ENCODE data around the gene PSMA2. TPM values are rescaled to one million over a fixed set of nuclear protein-coding genes. Genes with fewer than 3 reads are reported as not detected.

The PSMA2 gene
- total RNA-seq, 1 experiment from 2014 or later: 159 TPM

DNA sequence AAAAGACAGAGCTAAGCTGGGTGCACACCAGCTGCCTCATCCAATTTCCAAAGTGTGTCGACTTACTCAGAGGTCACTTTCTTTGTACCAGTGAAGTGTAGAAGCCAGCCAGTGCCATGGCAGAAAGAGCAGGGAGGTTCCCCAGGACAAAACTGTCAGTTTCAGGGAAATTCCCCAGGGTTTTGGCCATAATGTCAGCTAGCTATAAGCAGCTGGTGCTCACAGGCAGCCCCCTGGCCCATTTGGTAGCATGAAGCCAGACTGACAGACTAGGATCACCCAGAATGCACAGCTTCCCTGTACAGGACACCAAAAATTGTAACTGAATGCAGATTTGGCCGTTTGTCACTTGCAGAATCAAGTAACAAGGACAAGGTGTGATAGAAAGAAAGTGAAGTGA is 28.8 kb upstream of the PSMA2 start:
- Mint-ChIP-seq H3K9me3 (ENCODE audit: unreplicated experiment) (no peaks in the 10 kb centered on the region), H3K27me3 (ENCODE audit: insufficient read depth, unreplicated experiment) (peaks cover 13% of the 10 kb centered on the region), H3K27ac (ENCODE audit: unreplicated experiment) (no peak overlapping the region), H3K4me1 (ENCODE audit: low read depth, unreplicated experiment) (no peaks in the 10 kb centered on the region), H3K36me3 (ENCODE audit: insufficient read depth, unreplicated experiment) (no peaks in the 10 kb centered on the region), H3K4me3 (ENCODE audit: unreplicated experiment) (no peak overlapping the region)
- H3K4me3 ChIP-seq (ENCODE audit: low read depth, low read length): no peak overlapping the region
- H3K27me3 ChIP-seq (replicated peaks; ENCODE audit: control insufficient read depth, insufficient read depth, low read length): no peaks in the 10 kb centered on the region
- TF ChIP-seq CTCF (IDR thresholded peaks at IDR 0.05; ENCODE audit: insufficient read depth in 1 of 2, low read depth in 1 of 2, low read length in 1 of 2, severe bottlenecking in 1 of 2, unreplicated experiment in 1 of 2): no peak
- ChIA-PET POLR2A (no interaction called here), CTCF (no interaction called here)
- no TSS peak for BruUV-seq (replicated peaks)
- intact Hi-C loops (cut with micrococcal nuclease; ENCODE audit: unreplicated experiment): no loop called here
- no peak for DNase-seq
- H3K4me1 ChIP-seq: no peaks in the 10 kb centered on the region
- no peaks in the 10 kb centered on the region for H3K36me3 ChIP-seq (ENCODE audit: control insufficient read depth, insufficient read depth, low read length)
- peaks cover 6% of the 10 kb centered on the region; the same call in 1 of the 2 replicates for H3K9me3 ChIP-seq

DNA sequence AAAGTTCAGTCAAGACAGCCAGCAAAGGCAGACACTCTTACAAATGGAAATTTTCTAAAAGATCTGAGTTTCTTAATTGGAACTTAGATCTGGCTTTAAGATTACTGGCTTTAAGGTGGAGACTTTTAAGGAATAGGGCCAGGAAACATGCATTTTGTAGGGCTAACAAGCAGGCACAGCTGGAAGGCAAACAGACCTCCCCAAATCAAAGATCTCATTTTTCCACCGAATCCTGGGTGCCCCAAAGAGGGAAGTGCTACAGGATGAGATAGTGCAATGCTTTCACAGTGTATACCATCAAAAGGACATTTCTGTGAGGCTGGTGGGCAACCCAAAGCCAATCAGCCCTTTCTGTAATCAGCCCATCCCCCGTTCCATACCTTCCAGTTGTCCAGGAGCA is 27.6 kb upstream of the PSMA2 start:
- intact Hi-C loops (cut with micrococcal nuclease; ENCODE audit: unreplicated experiment): no loop called here
- Mint-ChIP-seq H3K27ac (ENCODE audit: unreplicated experiment) (no peak overlapping the region), H3K36me3 (ENCODE audit: insufficient read depth, unreplicated experiment) (no peaks in the 10 kb centered on the region), H3K4me3 (ENCODE audit: unreplicated experiment) (no peak overlapping the region), H3K27me3 (ENCODE audit: insufficient read depth, unreplicated experiment) (peaks cover 13% of the 10 kb centered on the region), H3K9me3 (ENCODE audit: unreplicated experiment) (no peaks in the 10 kb centered on the region), H3K4me1 (ENCODE audit: low read depth, unreplicated experiment) (no peaks in the 10 kb centered on the region)
- no peak for DNase-seq
- Histone ChIP-seq H3K4me3 (ENCODE audit: low read depth, low read length) (no peak overlapping the region), H3K36me3 (ENCODE audit: control insufficient read depth, insufficient read depth, low read length) (no peaks in the 10 kb centered on the region), H3K9me3 (peaks cover 6% of the 10 kb centered on the region; the same call in 1 of the 2 replicates), H3K27me3 (replicated peaks; ENCODE audit: control insufficient read depth, insufficient read depth, low read length) (no peaks in the 10 kb centered on the region), H3K4me1 (no peaks in the 10 kb centered on the region)
- CTCF ChIA-PET: no interaction called here
- POLR2A ChIA-PET: no interaction called here
- BruUV-seq (replicated peaks): no TSS peak
- TF ChIP-seq CTCF (IDR thresholded peaks at IDR 0.05; ENCODE audit: insufficient read depth in 1 of 2, low read depth in 1 of 2, low read length in 1 of 2, severe bottlenecking in 1 of 2, unreplicated experiment in 1 of 2): no peak

DNA sequence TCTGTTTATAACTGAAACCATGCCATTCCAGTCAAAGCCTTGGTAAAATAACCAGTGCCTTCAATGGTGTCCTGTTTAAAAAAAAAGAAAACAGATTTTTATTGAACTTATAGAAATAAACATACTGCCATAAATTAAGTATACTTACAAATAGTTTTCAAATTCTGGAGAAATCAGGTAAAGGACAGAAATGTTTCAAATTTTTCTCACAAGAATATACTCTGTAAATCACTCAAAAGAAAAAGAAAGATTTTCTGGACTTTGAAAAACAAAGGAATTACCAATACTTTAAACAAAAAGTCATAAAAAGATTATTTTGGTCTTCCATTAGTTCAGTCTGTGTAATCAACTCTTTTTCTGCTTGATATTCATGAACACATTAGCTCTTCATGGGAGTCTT is 24.1 kb upstream of the PSMA2 start:
- H3K27me3 ChIP-seq (replicated peaks; ENCODE audit: control insufficient read depth, insufficient read depth, low read length): no peaks in the 10 kb centered on the region
- H3K9me3 ChIP-seq: peaks cover 6% of the 10 kb centered on the region; the same call in 1 of the 2 replicates
- CTCF ChIA-PET: interaction anchor here (0.6 kb wide), 1 partner anchor 15 kb away, joined by 3 read pairs; no protein-coding TSS in a partner anchor
- Mint-ChIP-seq H3K4me1 (ENCODE audit: low read depth, unreplicated experiment) (no peaks in the 10 kb centered on the region), H3K9me3 (ENCODE audit: unreplicated experiment) (no peaks in the 10 kb centered on the region), H3K27ac (ENCODE audit: unreplicated experiment) (no peak overlapping the region), H3K27me3 (ENCODE audit: insufficient read depth, unreplicated experiment) (peaks cover 6% of the 10 kb centered on the region), H3K36me3 (ENCODE audit: insufficient read depth, unreplicated experiment) (no peaks in the 10 kb centered on the region), H3K4me3 (ENCODE audit: unreplicated experiment) (no peak overlapping the region)
- no peak overlapping the region for H3K4me3 ChIP-seq (ENCODE audit: low read depth, low read length)
- no peak for TF ChIP-seq CTCF (IDR thresholded peaks at IDR 0.05; ENCODE audit: insufficient read depth in 1 of 2, low read depth in 1 of 2, low read length in 1 of 2, severe bottlenecking in 1 of 2, unreplicated experiment in 1 of 2)
- intact Hi-C loops (cut with micrococcal nuclease; ENCODE audit: unreplicated experiment): no loop called here
- H3K4me1 ChIP-seq: no peaks in the 10 kb centered on the region
- POLR2A ChIA-PET: no interaction called here
- BruUV-seq (replicated peaks): no TSS peak
- H3K36me3 ChIP-seq (ENCODE audit: control insufficient read depth, insufficient read depth, low read length): no peaks in the 10 kb centered on the region
- no peak for DNase-seq

Data from Caco-2 (cell line).